Inflammatory macrophage treated with lipopolysaccharide for 4 hours (primary cell): ENCODE measurements around the gene LAMB1.
"Not testable (repeated sequence)": the region's sequence is repeated elsewhere in the genome, so short reads cannot be mapped to it uniquely, and the experiment has no call there.

Experiments
- DNase-seq: peaks from one replicate; pipeline ENCODE4 v3.0.0-alpha.2; 2020

Gene LAMB1

GRCh38 chr7:107939573-107940489 is 63.1 kb downstream of the LAMB1 start:
- DNase-seq, result no peak

DNA sequence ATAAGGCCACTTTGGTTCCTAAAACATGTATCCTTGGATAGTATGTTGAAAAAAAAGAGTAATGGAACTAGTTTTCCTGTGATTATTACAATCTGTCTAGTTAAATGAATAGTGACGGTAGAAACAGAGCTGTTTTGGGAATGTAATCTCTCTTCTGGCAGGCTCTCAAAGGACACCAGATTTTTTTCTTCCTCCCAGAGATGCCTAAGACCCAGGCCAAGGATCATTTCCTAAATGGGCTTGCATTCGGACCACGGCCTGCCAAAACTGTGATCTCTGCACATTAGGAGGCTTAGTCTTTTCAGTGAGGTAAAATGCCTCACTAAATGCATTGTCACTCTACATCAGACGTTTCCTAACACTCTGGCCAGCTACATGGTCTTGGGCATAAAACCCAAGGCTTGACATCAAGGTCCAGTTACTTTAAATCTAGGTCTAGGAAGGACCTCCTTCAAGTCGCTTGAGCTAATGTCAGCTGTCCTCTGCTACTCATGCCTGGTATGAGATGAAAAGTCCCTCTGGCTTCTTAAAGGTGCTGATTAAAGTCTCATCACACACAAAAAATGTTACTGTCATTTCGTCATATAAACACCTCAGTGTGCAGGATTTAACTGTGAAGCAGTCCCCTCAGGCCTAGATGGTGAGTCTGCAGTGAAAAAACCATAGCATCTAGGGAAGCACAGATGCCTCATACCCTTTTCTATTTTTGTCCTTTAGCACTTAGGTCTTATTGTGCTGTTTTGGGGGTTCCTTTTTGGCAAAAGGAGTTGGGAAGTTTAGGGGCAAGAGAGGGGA is 64.3 kb downstream of the LAMB1 start:
- no peak for DNase-seq

DNA sequence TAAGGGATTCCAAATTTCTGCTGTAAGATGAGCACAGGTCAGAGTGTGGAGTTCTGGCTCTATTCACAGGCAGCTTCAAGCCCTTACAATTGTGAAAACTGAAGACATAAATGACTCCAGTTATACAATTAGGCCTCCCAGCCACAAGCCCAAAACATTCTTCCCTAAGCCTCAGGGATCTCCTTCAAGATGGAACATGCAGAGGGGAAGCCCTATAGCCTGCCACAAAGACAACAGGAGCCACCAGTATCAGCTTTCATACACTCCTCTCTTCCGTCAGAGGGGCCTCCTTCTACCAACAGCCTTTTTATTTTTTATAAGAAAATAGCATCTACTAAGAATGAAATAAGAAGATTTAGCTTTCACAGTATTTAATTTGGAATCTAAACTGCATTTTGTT is 65.4 kb downstream of the LAMB1 start:
- no peak for DNase-seq

DNA sequence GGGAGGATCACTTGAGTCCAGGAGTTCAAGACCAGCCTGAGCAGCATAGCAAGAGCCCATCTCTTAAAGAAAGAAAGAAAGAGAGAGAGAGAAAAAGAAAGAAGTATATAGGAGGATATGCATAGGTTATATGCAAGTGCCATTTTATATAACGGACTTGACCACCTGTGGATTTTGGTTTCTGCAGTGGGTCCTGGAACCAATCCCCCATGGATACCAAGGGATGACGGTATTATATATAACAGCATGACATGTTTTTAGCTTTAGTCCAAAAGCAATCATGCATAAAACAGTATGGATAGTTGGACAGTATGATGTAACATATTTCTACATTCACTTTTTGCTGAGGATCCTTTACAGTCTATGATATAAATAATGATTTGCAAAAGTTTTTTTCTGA is 66.6 kb downstream of the LAMB1 start:
- no peak for DNase-seq

- no peak for DNase-seq
Measured at GRCh38 chr7:107934991-107935770, 67.8 kb downstream of the LAMB1 start.

DNA sequence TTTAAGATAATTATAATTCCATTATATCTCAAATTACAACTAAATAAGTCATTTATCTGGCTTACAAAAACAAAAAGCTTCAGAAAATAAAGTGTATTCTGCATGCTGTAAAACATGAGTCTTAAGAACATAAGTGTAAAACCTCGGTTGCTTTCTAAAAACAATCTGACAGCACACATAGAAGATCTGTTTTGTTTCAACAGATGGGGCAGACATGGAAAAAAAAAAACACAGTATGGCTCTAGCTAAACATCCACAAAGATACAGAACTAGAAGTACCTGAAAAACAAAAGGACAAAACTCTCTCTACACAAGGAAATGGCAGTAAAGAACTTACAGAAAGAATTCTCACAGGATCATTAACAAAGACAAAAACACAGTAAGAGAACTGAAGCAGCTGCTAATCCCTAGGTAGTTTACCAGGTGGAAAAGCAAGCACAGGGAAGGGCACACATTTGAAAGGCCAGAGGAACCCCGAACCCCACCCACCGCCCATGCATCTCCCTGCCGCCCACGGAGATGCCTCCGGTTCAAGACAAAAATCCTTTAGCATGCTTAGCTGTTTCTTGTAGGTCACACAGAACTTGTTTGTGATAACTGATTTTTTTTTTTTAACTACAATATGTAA is 69.5 kb downstream of the LAMB1 start:
- DNase-seq, result no peak

GRCh38 chr7:107932805-107933204 is 70.2 kb downstream of the LAMB1 start:
- no peak for DNase-seq

GRCh38 chr7:107931740-107932515 is 71.0 kb downstream of the LAMB1 start:
- no peak for DNase-seq

GRCh38 chr7:107926481-107926880 is 76.5 kb downstream of the LAMB1 start:
- DNase-seq, result no peak

DNA sequence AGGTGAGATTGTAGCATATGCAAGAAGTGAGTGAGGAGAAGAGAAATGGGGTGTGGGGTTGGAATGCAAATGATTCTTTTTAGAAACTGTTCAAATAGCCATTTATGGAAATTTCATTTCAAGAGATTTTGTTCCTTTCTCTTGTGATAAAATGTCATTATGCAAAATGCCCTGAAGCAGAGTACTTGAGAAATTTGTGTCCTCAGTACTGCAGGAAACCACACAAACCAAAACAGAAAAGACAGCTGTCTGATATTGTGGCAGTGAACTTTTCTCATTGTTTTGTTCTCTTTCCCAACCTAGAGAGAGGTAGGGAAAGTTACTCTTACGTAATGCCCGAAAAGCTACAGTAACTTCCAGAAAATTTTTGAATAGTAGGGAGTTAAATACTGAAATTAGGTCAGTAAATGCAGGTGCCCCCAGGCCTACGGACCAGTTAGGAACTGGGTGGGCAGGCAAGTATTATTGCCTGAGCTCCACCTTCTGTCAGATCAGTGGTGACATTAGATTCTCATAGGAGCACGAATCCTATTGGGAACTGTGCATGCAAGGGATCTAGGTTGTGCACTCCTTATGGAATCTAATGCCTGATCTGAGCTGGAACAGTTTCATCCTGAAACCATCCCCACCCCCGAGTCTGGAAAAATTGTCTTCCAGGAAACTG is 78.0 kb downstream of the LAMB1 start:
- DNase-seq, result peak; percentile 80

GRCh38 chr7:107922886-107923285 is 80.1 kb downstream of the LAMB1 start:
- peak; percentile 28 for DNase-seq

DNA sequence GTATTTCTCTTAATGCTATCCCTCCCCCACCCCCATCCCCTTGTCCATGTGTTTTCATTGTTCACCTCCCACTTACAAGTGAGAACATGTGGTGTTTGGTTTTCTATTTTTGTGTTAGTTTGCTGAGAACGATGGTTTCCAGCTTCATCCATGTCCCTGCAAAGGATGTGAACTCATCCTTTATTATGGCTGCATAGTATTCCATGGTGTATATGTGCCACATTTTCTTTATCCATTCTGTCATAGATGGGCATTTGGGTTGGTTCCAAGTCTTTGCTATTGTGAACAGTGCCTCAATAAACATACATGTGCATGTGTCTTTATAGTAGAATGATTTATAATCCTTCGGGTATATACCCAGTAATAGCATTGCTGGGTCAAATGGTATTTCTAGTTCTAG is 81.1 kb downstream of the LAMB1 start:
- not testable (repeated sequence) for DNase-seq

DNA sequence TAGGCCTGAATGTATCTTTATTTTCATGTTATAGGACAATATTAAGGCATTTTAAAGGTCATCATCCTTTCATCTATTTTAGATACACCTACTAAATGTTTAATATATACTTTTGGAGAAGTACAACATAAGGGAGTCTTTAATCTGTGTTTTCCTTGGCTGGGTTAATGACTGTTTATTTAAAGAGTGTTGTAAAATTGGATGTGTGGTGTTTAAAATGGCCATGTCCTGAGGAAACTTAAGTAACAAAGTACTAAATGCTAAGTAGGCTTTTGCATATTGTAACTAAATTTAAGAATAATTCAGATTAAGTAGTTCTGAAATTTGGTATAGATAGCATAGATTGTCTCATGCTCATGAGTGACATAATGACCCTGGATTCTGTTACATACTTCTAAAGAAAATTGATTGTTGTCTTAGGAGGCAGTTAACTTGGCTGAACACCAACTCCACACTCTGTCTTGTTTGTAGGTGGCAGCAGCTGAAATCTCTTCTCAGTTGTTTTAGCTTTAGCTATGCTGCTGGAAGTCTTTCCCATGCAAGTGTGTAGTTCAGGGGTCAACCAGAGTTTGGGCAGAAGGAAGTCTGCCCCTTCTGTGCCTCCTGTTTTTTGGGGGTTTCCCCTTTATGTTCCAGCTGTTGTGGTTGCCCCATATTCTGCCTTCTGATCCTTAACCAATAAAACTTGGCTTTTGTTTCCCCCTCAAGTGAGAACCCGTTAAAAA is 82.8 kb downstream of the LAMB1 start:
- DNase-seq, result peak; percentile 63

- no peak for DNase-seq
Measured at GRCh38 chr7:107918948-107919347, 84.0 kb downstream of the LAMB1 start.

- peak; percentile 75 for DNase-seq
Measured at GRCh38 chr7:107917763-107918651, 85.0 kb downstream of the LAMB1 start.

DNA sequence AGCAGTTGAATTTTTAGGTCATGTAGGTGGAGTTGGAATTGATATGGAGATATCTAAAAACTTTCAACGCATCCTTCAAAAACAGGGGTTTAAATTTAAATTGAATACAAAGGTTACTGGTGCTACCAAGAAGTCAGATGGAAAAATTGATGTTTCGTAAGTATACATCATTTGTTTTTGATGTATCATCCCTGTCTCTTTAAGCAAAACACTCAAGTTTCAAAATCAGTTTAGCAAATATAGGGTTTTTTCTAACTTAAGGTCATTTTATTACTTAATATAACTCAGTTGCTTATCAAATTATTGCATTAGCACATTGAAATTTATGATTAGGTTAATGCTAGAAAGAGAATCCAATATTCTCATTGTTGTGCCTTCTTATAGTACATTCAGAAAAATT is 87.4 kb downstream of the LAMB1 start:
- peak; percentile 92 for DNase-seq

GRCh38 chr7:107914831-107915230 is 88.1 kb downstream of the LAMB1 start:
- peak; percentile 94 for DNase-seq

GRCh38 chr7:107913851-107914250 is 89.1 kb downstream of the LAMB1 start:
- peak; percentile 77 for DNase-seq

GRCh38 chr7:107911981-107912380 is 91.0 kb downstream of the LAMB1 start:
- no peak for DNase-seq

DNA sequence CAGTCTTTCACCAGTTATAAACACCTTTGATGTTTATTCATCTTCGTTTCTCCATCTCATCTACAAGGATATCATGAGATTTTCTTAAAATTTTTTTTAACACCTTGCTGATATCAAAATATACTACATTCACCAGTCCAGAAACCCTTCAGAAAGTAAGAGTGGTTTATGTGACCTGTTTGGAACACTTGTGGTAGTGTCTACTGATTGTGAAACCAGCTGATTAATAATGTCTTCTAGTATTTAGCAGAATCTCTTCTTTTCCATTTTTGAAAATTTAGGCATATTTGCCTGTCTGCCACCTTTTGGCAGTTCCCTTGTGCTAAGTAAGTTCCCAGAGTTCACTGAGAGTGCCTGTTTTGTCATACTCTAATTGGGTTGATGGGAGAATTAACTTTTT is 93.5 kb downstream of the LAMB1 start:
- DNase-seq, result no peak
